Skeletal muscle satellite cell (primary cell): ENCODE measurements around the gene ATRIP.
"Not testable (repeated sequence)": the region's sequence is repeated elsewhere in the genome, so short reads cannot be mapped to it uniquely, and the experiment has no call there.

Experiments
- H3K27me3 ChIP-seq: 2 replicates; pipeline ENCODE4 v1.7.0; 2013; ENCODE audit warnings: low read length; ENCODE audit not compliant: control insufficient read depth, insufficient read depth
- H3K36me3 ChIP-seq: 2 replicates; pipeline ENCODE4 v1.7.0; 2013; ENCODE audit warnings: mild to moderate bottlenecking, control low read depth, low read length; ENCODE audit not compliant: insufficient read depth
- H3K4me1 ChIP-seq: 2 replicates; pipeline ENCODE4 v1.7.0; 2013; ENCODE audit warnings: low read length; ENCODE audit not compliant: control insufficient read depth, insufficient read depth
- H3K4me2 ChIP-seq: 2 replicates; pipeline ENCODE4 v1.7.0; 2013; ENCODE audit warnings: mild to moderate bottlenecking, low read length
- H3K4me3 ChIP-seq: 2 replicates; pipeline ENCODE4 v1.7.0; 2013; ENCODE audit warnings: low read length
- H3K9ac ChIP-seq: 2 replicates; pipeline ENCODE4 v1.7.0; 2013; ENCODE audit warnings: mild to moderate bottlenecking, low read depth, low read length, moderate library complexity
- H3K9me3 ChIP-seq: replicated peaks from 2 replicates; pipeline ENCODE4 v1.7.0; 2013; ENCODE audit warnings: mild to moderate bottlenecking, control low read depth, low read length

The ATRIP gene

GRCh38 chr3:48477959-48478520 is 31.5 kb downstream of the ATRIP start:
- Histone ChIP-seq H3K36me3 (no peaks in the 10 kb centered on the region), H3K9me3 (no peaks in the 10 kb centered on the region), H3K27me3 (no peaks in the 10 kb centered on the region), H3K4me1 (peaks cover 5% of the 10 kb centered on the region), H3K4me2 (no peak overlapping the region), H3K4me3 (no peak overlapping the region), H3K9ac (no peak overlapping the region)

GRCh38 chr3:48478626-48479555 is 32.4 kb downstream of the ATRIP start:
- H3K4me2 ChIP-seq, result no peak overlapping the region
- H3K4me1 ChIP-seq, result no peaks in the 10 kb centered on the region
- no peak overlapping the region for H3K9ac ChIP-seq
- no peaks in the 10 kb centered on the region for H3K36me3 ChIP-seq
- no peak overlapping the region for H3K4me3 ChIP-seq
- no peaks in the 10 kb centered on the region for H3K27me3 ChIP-seq
- H3K9me3 ChIP-seq, result no peaks in the 10 kb centered on the region

DNA sequence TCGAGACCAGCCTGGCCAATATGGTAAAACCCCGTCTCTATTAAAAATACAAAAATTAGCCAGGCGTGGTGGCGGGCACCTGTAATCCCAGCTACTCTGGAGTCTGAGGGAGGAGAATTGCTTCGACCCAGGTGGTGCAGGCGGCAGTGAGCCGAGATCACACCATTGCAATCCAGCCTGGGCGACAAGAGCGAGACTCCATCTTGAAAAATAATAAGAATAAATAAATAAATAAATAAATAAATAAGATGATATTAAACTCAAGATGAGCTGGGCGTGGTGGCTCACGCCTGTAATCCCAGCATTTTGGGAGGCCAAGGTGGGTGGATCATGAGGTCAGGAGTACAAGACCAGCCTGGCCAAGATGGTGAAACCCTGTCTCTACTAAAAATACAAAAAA is 34.4 kb downstream of the ATRIP start:
- not testable (repeated sequence) for H3K9ac ChIP-seq, H3K27me3 ChIP-seq, H3K4me2 ChIP-seq, H3K9me3 ChIP-seq, H3K4me3 ChIP-seq, H3K4me1 ChIP-seq, H3K36me3 ChIP-seq

DNA sequence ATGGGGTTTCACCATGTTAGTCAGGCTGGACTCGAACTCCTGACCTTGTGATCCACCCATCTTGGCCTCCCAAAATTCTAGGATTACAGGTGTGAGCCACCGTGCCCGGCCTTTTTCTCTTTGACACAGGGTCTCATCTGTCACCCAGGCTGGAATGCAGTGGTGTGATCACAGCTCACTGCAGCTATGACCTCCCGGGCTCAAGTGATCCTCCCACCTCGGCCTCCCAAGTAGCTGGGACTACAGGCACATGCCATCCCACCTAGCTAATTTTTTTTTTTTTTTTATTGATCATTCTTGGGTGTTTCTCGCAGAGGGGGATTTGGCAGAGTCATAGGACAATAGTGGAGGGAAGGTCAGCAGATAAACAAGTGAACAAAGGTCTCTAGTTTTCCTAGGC is 36.3 kb downstream of the ATRIP start:
- H3K36me3 ChIP-seq, H3K9ac ChIP-seq, H3K27me3 ChIP-seq, H3K4me1 ChIP-seq, H3K4me3 ChIP-seq, H3K4me2 ChIP-seq, H3K9me3 ChIP-seq: not testable (repeated sequence)

GRCh38 chr3:48486952-48487351 is 40.4 kb downstream of the ATRIP start:
- no peak overlapping the region for H3K4me3 ChIP-seq
- H3K9me3 ChIP-seq, result no peaks in the 10 kb centered on the region
- H3K4me2 ChIP-seq, result no peak overlapping the region
- H3K27me3 ChIP-seq, result no peaks in the 10 kb centered on the region
- H3K9ac ChIP-seq, result no peak overlapping the region
- peaks cover 4% of the 10 kb centered on the region for H3K36me3 ChIP-seq
- no peaks in the 10 kb centered on the region for H3K4me1 ChIP-seq

GRCh38 chr3:48492461-48493202 is 46.1 kb downstream of the ATRIP start:
- no peak overlapping the region for H3K4me3 ChIP-seq
- no peaks in the 10 kb centered on the region for H3K27me3 ChIP-seq
- H3K4me1 ChIP-seq, result no peaks in the 10 kb centered on the region
- H3K36me3 ChIP-seq, result peaks cover 4% of the 10 kb centered on the region
- no peaks in the 10 kb centered on the region for H3K9me3 ChIP-seq
- H3K9ac ChIP-seq, result no peak overlapping the region
- no peak overlapping the region for H3K4me2 ChIP-seq

DNA sequence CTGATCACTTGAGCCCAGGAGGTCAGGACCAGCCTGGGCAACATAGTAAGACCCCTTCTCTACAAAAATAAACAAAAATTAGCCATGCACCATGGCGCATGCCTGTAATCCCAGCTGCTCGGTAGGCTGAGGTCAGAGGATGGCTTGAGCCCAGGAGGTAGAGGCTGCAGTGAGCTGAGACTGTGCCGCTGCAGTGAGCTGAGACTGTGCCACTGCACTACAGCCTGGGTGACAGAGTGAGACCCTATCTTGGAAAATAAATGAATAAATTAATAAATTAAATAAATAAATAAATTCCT is 46.6 kb downstream of the ATRIP start:
- no peak overlapping the region for H3K4me2 ChIP-seq
- no peaks in the 10 kb centered on the region for H3K27me3 ChIP-seq
- H3K36me3 ChIP-seq, result peaks cover 7% of the 10 kb centered on the region
- H3K4me1 ChIP-seq, result no peaks in the 10 kb centered on the region
- no peak overlapping the region for H3K4me3 ChIP-seq
- H3K9ac ChIP-seq, result no peak overlapping the region
- H3K9me3 ChIP-seq, result no peaks in the 10 kb centered on the region

DNA sequence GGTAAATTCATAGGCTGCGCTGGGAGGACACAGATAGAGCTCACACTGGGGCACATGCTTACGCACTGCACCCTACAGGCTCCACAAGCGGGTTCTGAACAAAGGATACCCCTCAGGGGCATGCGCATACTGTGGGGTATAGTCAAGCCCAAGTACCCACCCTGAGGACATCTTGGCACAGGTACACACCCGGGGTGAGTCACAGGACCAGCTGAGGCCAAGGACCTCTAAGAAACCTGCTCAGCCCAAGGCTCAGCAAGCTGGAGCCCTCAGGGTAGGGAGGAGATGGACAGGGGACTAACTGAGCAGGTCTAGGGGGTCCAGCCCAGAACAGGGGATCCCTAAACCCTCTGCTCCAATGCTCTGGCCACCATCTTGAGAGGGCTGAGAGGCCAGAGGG is 54.1 kb downstream of the ATRIP start:
- Histone ChIP-seq H3K4me3 (no peak overlapping the region), H3K9ac (no peak overlapping the region), H3K9me3 (no peaks in the 10 kb centered on the region), H3K27me3 (no peaks in the 10 kb centered on the region), H3K4me2 (no peak overlapping the region), H3K4me1 (peaks cover 26% of the 10 kb centered on the region), H3K36me3 (peaks cover 4% of the 10 kb centered on the region)

GRCh38 chr3:48501196-48501595 is 54.7 kb downstream of the ATRIP start:
- H3K27me3 ChIP-seq, result no peaks in the 10 kb centered on the region
- no peaks in the 10 kb centered on the region for H3K9me3 ChIP-seq

GRCh38 chr3:48502121-48502520 is 55.6 kb downstream of the ATRIP start:
- Histone ChIP-seq H3K9me3 (no peaks in the 10 kb centered on the region), H3K4me3 (no peak overlapping the region), H3K36me3 (peaks cover 4% of the 10 kb centered on the region), H3K27me3 (no peaks in the 10 kb centered on the region), H3K9ac (no peak overlapping the region), H3K4me2 (no peak overlapping the region), H3K4me1 (peaks cover 27% of the 10 kb centered on the region)

More at GRCh38 chr3:48501196-48501595, 54.7 kb downstream of the ATRIP start:
- H3K4me2 ChIP-seq, result no peak overlapping the region
- peaks cover 4% of the 10 kb centered on the region for H3K36me3 ChIP-seq
- no peak overlapping the region for H3K4me3 ChIP-seq
- no peak overlapping the region for H3K9ac ChIP-seq
- H3K4me1 ChIP-seq, result peaks cover 26% of the 10 kb centered on the region

DNA sequence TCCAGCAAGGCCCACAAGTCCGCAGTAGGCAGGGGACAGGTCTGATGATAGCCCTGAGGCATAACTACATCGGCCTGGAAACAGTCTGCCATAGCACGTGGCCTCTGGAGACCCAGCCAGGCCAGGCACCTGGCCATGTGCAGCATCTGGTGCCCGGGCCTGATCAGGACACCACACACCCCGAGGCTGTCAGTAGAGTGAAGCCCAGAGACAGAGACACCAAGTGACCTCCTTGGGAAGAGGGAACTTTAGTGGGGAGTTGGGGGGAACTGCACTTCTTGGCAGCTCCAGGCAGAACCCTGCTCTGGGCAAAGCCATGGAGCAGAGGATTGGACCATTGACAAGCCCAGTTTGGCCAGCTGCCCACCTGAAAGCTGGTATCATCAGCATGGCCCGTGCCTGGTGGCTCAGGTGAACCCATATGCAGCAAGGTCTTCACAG is 56.2 kb downstream of the ATRIP start:
- H3K9ac ChIP-seq, result no peak overlapping the region

More for the DNA sequence above, 56.2 kb downstream of the ATRIP start:
- Histone ChIP-seq H3K27me3 (no peaks in the 10 kb centered on the region), H3K9me3 (no peaks in the 10 kb centered on the region), H3K4me3 (peak overlapping the region; percentile 83), H3K4me2 (peak overlapping the region; percentile 93), H3K4me1 (peaks cover 33% of the 10 kb centered on the region), H3K36me3 (peaks cover 4% of the 10 kb centered on the region)
